Measurements from ENCODE around the gene ATP6V0E1. TPM values are rescaled to one million over a fixed set of nuclear protein-coding genes. Genes with fewer than 3 reads are reported as not detected.

Gene ATP6V0E1
- total and polyA plus RNA-seq, 5 donors, result 200 to 350 (median 221) TPM

DNA sequence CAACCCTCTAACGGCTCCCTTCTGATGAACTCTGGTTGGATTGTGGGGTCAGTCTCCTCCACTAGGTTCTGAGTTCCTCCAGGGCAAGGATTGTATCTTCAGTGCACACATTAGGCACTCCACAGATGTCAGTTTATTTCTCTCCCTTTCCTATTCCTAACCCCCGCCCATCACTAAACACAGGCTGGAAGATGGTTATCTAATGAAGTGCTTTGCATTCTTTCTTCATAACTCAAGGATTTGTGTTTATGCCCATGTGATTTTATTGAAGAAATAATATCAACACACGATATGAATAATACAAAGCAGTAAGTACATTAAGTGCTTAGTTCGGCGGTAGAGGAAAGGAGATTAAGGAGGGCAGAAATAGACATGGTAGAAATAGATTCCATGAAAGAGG, 68.2 kb downstream of the ATP6V0E1 start:
- H3K27me3 ChIP-seq (ENCODE audit: control insufficient read depth, insufficient read depth), result no peaks in the 10 kb centered on the region
- intact Hi-C loops (cut with DNase I), result loop anchor here in 1 of 4 donors (10.0 kb wide), 1 partner anchor 67 kb away; the partner anchor contains the start of gene ATP6V0E1
- WGBS, result 72% methylated on average over 5 of the region's 5 CpGs
- no peak overlapping the region for H3K27ac ChIP-seq (ENCODE audit: low read length)
- no peak overlapping the region for H3K4me3 ChIP-seq (ENCODE audit: low read length)
- no peaks in the 10 kb centered on the region for H3K9me3 ChIP-seq (ENCODE audit: control insufficient read depth, low read length)
- ATAC-seq (no peak), DNase-seq (no peak)
- no peaks in the 10 kb centered on the region for H3K4me1 ChIP-seq (ENCODE audit: control insufficient read depth, insufficient read depth, low read length)

DNA sequence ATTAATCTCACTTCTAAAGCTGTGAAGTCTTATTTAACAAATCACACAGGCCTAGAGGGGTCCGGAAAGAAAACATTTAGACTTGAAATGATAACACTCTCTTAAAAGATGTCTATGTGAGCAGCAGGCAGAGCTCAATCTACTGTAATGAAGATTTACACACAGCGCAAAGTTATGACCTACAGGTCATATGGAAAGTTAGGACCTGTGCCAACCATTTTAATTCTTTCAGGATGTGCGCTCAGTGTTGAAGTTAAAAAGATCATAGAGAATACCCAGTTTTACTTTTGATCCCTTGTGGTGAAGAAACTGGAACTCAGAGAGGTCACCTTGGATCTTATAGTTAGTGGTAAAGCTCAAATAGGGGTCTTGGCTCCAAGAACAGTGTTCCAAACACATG, 69.5 kb downstream of the ATP6V0E1 start:
- DNase-seq (no peak), ATAC-seq (no peak)
- H3K9me3 ChIP-seq (ENCODE audit: control insufficient read depth, low read length), result no peaks in the 10 kb centered on the region
- H3K4me3 ChIP-seq (ENCODE audit: low read length), result no peak overlapping the region
- 67% methylated on average over 3 of the region's 3 CpGs for WGBS
- no peaks in the 10 kb centered on the region for H3K4me1 ChIP-seq (ENCODE audit: control insufficient read depth, insufficient read depth, low read length)
- no peak overlapping the region for H3K27ac ChIP-seq (ENCODE audit: low read length)
- intact Hi-C loops (cut with DNase I), result loop anchor here in 1 of 4 donors (10.0 kb wide), 1 partner anchor 68 kb away; the partner anchor contains the start of gene ATP6V0E1
- no peaks in the 10 kb centered on the region for H3K27me3 ChIP-seq (ENCODE audit: control insufficient read depth, insufficient read depth)

DNA sequence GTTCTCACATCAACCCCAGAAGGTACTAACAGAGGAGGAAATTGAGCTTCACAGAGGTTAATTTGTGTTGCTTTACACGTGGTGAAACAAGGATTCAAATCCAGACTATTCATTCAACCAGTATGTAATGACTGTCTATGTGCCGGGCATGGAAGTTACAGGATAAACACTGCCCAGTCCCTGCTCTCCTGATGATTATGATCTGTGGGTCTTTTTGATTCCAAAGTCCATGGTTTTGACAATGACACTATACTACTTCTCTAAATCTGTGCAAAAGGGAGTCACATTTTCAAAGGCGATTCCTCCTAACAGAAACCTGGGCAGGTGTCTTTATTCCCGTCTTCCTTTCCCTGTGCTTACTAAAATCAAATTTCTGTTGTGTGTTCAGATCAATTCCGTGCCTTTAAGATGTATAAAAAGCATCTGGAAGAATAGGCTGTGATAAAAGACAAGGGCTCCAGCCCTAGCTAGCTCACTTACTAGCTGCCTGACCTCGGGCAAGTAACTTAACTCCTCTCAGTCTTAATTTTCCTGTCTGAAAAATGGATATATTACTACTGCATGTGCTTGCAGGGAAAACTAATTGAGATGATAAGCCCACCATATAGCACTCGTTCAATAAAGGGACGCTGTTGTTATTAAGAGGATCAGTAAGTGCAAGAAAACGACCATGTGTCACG, 71.6 kb downstream of the ATP6V0E1 start:
- Histone ChIP-seq H3K9me3 (ENCODE audit: control insufficient read depth, low read length) (no peaks in the 10 kb centered on the region), H3K4me1 (ENCODE audit: control insufficient read depth, insufficient read depth, low read length) (no peaks in the 10 kb centered on the region), H3K4me3 (ENCODE audit: low read length) (peak overlapping the region; percentile 97), H3K27me3 (ENCODE audit: control insufficient read depth, insufficient read depth) (no peaks in the 10 kb centered on the region), H3K27ac (ENCODE audit: low read length) (no peak overlapping the region)
- 29% methylated on average over 10 of the region's 10 CpGs for WGBS
- intact Hi-C loops (cut with DNase I), result loop anchor here in 1 of 4 donors (10.0 kb wide), 1 partner anchor 70 kb away; the partner anchor contains the start of gene ATP6V0E1
- no peak for ATAC-seq
- DNase-seq, result no peak

DNA sequence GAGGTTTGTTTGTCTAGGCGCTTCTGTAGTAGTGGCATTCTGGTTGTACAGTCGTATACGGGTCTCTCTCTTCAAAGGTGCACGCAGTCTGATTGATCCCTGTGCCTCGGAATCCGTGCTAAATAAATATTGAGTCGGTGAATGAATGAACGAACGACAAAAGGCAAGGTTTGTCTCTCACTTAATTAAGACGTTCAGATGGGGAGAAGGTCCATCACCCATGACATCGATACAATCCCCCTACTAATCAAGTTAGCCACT, 72.1 kb downstream of the ATP6V0E1 start:
- ATAC-seq (no peak), DNase-seq (no peak)
- Histone ChIP-seq H3K27ac (ENCODE audit: low read length) (peak overlapping the region; percentile 19), H3K4me3 (ENCODE audit: low read length) (peak overlapping the region; percentile 97), H3K9me3 (ENCODE audit: control insufficient read depth, low read length) (no peaks in the 10 kb centered on the region), H3K27me3 (ENCODE audit: control insufficient read depth, insufficient read depth) (no peaks in the 10 kb centered on the region), H3K4me1 (ENCODE audit: control insufficient read depth, insufficient read depth, low read length) (no peaks in the 10 kb centered on the region)
- intact Hi-C loops (cut with DNase I), result loop anchor here in 1 of 4 donors (10.0 kb wide), 1 partner anchor 71 kb away; the partner anchor contains the start of gene ATP6V0E1
- under 1% methylated on average over 11 of the region's 11 CpGs for WGBS

DNA sequence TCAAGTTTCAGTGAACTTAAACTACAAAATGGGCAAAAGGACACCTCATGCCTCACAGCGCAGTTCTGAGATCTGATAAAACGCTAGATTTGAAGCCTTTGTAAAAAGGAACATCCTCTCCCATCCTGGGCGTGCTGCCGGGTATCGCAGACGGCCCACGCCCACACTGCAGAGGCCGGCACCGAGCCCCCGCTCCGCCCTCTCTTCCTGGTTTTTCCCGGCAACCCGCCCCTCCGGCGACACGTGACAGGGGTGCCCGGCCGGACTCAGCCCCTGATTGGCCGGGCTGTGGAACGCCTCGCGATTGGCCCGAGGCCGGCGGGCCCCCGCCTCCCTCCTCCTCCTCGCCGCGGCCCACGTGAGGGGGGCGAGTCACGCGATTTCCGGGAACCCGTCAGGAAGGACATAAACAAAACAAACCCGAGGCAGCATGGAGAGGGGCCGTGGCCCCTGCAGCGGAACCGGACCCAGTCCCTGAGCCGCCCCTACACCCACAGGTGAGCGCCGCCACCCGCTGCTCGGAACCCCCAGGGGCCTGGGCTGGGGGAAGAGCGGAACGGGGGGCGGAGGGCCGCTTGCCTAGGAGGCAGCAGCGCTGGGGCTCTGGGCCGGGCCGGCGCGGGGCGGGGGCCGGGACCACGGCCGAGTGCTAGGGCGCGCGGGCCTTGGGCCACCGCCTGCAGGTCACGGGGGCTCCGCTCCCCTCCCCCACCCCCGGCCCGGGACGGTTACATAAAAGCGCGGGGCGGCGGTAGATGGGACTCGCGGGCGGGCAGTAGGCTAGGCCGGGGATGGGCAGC, 72.6 kb downstream of the ATP6V0E1 start, which contains the start of gene CREBRF:
Gene CREBRF, plus strand, starts transcription at position 370 of the 800 bp plus-strand sequence. CDS start 24,424 bp downstream, outside the sequence.
- intact Hi-C loops (cut with DNase I), result loop anchor here in 1 of 4 donors (10.0 kb wide), 1 partner anchor 71 kb away; the partner anchor contains the start of gene ATP6V0E1
- peak; percentile 92 to 93 for ATAC-seq
- H3K4me1 ChIP-seq (ENCODE audit: control insufficient read depth, insufficient read depth, low read length), result no peaks in the 10 kb centered on the region
- no peaks in the 10 kb centered on the region for H3K9me3 ChIP-seq (ENCODE audit: control insufficient read depth, low read length)
- peak within 1 kb of the TSS; percentile 92 for H3K27ac ChIP-seq (ENCODE audit: low read length)
- peak; percentile 99 to 100 (median 99) for DNase-seq
- H3K27me3 ChIP-seq (ENCODE audit: control insufficient read depth, insufficient read depth), result no peaks in the 10 kb centered on the region
- peak within 1 kb of the TSS; percentile 97 for H3K4me3 ChIP-seq (ENCODE audit: low read length)
- WGBS, result under 1% methylated on average over 74 of the region's 74 CpGs

GRCh38 chr5:173056783-173057061, 73.2 kb downstream of the ATP6V0E1 start:
- peak overlapping the region; percentile 97 for H3K4me3 ChIP-seq (ENCODE audit: low read length)
- under 1% methylated on average over 26 of the region's 27 CpGs for WGBS
- no peaks in the 10 kb centered on the region for H3K9me3 ChIP-seq (ENCODE audit: control insufficient read depth, low read length)
- H3K27me3 ChIP-seq (ENCODE audit: control insufficient read depth, insufficient read depth), result no peaks in the 10 kb centered on the region
- no peaks in the 10 kb centered on the region for H3K4me1 ChIP-seq (ENCODE audit: control insufficient read depth, insufficient read depth, low read length)
- ATAC-seq (peak; percentile 77 to 78), DNase-seq (no peak)
- intact Hi-C loops (cut with DNase I), result loop anchor here in 1 of 4 donors (10.0 kb wide), 1 partner anchor 72 kb away; the partner anchor contains the start of gene ATP6V0E1
- peak overlapping the region; percentile 90 for H3K27ac ChIP-seq (ENCODE audit: low read length)

GRCh38 chr5:173057062-173057924, 73.7 kb downstream of the ATP6V0E1 start:
- intact Hi-C loops (cut with DNase I), result loop anchor here in 1 of 4 donors (10.0 kb wide), 1 partner anchor 72 kb away; the partner anchor contains the start of gene ATP6V0E1
- no peaks in the 10 kb centered on the region for H3K9me3 ChIP-seq (ENCODE audit: control insufficient read depth, low read length)
- WGBS, result under 1% methylated on average over 38 of the region's 38 CpGs
- H3K4me3 ChIP-seq (ENCODE audit: low read length), result peak overlapping the region; percentile 97
- no peaks in the 10 kb centered on the region for H3K4me1 ChIP-seq (ENCODE audit: control insufficient read depth, insufficient read depth, low read length)
- peak overlapping the region; percentile 92 for H3K27ac ChIP-seq (ENCODE audit: low read length)
- DNase-seq (peak; percentile 99 to 100 (median 99)), ATAC-seq (peak; percentile 97 to 98)
- no peaks in the 10 kb centered on the region for H3K27me3 ChIP-seq (ENCODE audit: control insufficient read depth, insufficient read depth)

DNA sequence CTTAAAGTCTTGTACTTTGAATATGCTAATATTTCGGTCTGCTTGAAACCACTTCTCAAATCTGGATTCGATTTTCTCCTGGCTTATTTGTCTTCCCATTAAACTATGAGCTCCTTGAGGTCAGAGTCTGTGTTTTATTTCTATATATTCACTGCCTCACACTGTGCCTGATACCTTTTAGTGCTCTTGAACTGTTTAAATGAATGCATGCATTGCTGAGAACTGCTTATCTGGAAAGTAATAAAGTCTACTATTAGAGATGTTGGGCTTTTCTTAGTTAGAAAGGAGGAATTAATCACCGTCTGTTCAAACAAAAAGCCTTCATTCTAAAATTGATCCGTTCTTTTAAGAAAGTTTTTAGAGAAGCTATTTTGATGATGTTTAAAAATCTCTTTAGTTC, 78.6 kb downstream of the ATP6V0E1 start:
- Histone ChIP-seq H3K4me3 (ENCODE audit: low read length) (no peak overlapping the region), H3K4me1 (ENCODE audit: control insufficient read depth, insufficient read depth, low read length) (no peaks in the 10 kb centered on the region), H3K27me3 (ENCODE audit: control insufficient read depth, insufficient read depth) (no peaks in the 10 kb centered on the region), H3K9me3 (ENCODE audit: control insufficient read depth, low read length) (no peaks in the 10 kb centered on the region), H3K27ac (ENCODE audit: low read length) (no peak overlapping the region)
- WGBS, result 83% methylated on average over 4 of the region's 4 CpGs
- intact Hi-C loops (cut with DNase I), result no loop called here
- no peak for DNase-seq
- no peak for ATAC-seq

GRCh38 chr5:173065155-173065554, 81.6 kb downstream of the ATP6V0E1 start:
- DNase-seq (no peak), ATAC-seq (no peak)
- Histone ChIP-seq H3K9me3 (ENCODE audit: control insufficient read depth, low read length) (no peaks in the 10 kb centered on the region), H3K27me3 (ENCODE audit: control insufficient read depth, insufficient read depth) (no peaks in the 10 kb centered on the region), H3K27ac (ENCODE audit: low read length) (no peak overlapping the region), H3K4me3 (ENCODE audit: low read length) (no peak overlapping the region), H3K4me1 (ENCODE audit: control insufficient read depth, insufficient read depth, low read length) (peaks cover 2% of the 10 kb centered on the region)
- intact Hi-C loops (cut with DNase I), result no loop called here

- intact Hi-C loops (cut with DNase I), result no loop called here
- WGBS, result 64% methylated on average over 7 of the region's 7 CpGs
- Histone ChIP-seq H3K27ac (ENCODE audit: low read length) (no peak overlapping the region), H3K9me3 (ENCODE audit: control insufficient read depth, low read length) (no peaks in the 10 kb centered on the region), H3K27me3 (ENCODE audit: control insufficient read depth, insufficient read depth) (no peaks in the 10 kb centered on the region), H3K4me3 (ENCODE audit: low read length) (no peak overlapping the region), H3K4me1 (ENCODE audit: control insufficient read depth, insufficient read depth, low read length) (peaks cover 2% of the 10 kb centered on the region)
- ATAC-seq (no peak), DNase-seq (no peak)
Observed at GRCh38 chr5:173069671-173070070, 86.1 kb downstream of the ATP6V0E1 start.

All from right cardiac atrium (tissue), 5 donors.